ENCODE measurements around the gene WDR43. TPM values are rescaled to one million over a fixed set of nuclear protein-coding genes. Genes with fewer than 3 reads are reported as not detected.

The WDR43 gene, protein sequence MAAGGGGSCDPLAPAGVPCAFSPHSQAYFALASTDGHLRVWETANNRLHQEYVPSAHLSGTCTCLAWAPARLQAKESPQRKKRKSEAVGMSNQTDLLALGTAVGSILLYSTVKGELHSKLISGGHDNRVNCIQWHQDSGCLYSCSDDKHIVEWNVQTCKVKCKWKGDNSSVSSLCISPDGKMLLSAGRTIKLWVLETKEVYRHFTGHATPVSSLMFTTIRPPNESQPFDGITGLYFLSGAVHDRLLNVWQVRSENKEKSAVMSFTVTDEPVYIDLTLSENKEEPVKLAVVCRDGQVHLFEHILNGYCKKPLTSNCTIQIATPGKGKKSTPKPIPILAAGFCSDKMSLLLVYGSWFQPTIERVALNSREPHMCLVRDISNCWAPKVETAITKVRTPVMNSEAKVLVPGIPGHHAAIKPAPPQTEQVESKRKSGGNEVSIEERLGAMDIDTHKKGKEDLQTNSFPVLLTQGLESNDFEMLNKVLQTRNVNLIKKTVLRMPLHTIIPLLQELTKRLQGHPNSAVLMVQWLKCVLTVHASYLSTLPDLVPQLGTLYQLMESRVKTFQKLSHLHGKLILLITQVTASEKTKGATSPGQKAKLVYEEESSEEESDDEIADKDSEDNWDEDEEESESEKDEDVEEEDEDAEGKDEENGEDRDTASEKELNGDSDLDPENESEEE
- 10 to 100 TPM; 33.1 to 51.5 (median 47.0) TPM for polyA plus RNA-seq (ENCODE audit: insufficient read depth in 1 of 5, insufficient read length in 5 of 5, low replicate concordance in 1 of 5)
- long read RNA-seq, donor 1, transcript WDR43-202 (18 exons, 3,533 nt), result major isoform, 8 of 8 reads
- long read RNA-seq, donor 1, partial matches to known transcripts, result 0 of 8 reads
- long read RNA-seq, donor 1, other reads (novel, unspliced or antisense), result 0 of 8 reads
- long read RNA-seq, donor 2, transcript WDR43-202 (18 exons, 3,533 nt), result major isoform, 5 of 5 reads
- long read RNA-seq, donor 2, partial matches to known transcripts, result 0 of 5 reads
- long read RNA-seq, donor 2, other reads (novel, unspliced or antisense), result 0 of 5 reads
- long read RNA-seq, donor 3, transcript WDR43-202 (18 exons, 3,533 nt), result major isoform, 6 of 11 reads
- long read RNA-seq, donor 3, partial matches to known transcripts, result 5 of 11 reads
- long read RNA-seq, donor 3, other reads (novel, unspliced or antisense), result 0 of 11 reads
- long read RNA-seq, donor 4, partial matches to known transcripts, result 8 of 10 reads
- long read RNA-seq, donor 4, other reads (novel, unspliced or antisense), result 0 of 10 reads
- long read RNA-seq, donor 5, transcript WDR43-202 (18 exons, 3,533 nt), result major isoform, 5 of 20 reads
- long read RNA-seq, donor 5, partial matches to known transcripts, result 15 of 20 reads
- long read RNA-seq, donor 5, other reads (novel, unspliced or antisense), result 0 of 20 reads
- long read RNA-seq, donor 6, partial matches to known transcripts, result 11 of 15 reads
- long read RNA-seq, donor 6, other reads (novel, unspliced or antisense), result 0 of 15 reads
- long read RNA-seq, donor 7, transcript WDR43-202 (18 exons, 3,533 nt), result major isoform, 9 of 16 reads
- long read RNA-seq, donor 7, partial matches to known transcripts, result 7 of 16 reads
- long read RNA-seq, donor 7, other reads (novel, unspliced or antisense), result 0 of 16 reads
- long read RNA-seq, donor 8, partial matches to known transcripts, result 0 of 4 reads
- long read RNA-seq, donor 8, other reads (novel, unspliced or antisense), result 0 of 4 reads

DNA sequence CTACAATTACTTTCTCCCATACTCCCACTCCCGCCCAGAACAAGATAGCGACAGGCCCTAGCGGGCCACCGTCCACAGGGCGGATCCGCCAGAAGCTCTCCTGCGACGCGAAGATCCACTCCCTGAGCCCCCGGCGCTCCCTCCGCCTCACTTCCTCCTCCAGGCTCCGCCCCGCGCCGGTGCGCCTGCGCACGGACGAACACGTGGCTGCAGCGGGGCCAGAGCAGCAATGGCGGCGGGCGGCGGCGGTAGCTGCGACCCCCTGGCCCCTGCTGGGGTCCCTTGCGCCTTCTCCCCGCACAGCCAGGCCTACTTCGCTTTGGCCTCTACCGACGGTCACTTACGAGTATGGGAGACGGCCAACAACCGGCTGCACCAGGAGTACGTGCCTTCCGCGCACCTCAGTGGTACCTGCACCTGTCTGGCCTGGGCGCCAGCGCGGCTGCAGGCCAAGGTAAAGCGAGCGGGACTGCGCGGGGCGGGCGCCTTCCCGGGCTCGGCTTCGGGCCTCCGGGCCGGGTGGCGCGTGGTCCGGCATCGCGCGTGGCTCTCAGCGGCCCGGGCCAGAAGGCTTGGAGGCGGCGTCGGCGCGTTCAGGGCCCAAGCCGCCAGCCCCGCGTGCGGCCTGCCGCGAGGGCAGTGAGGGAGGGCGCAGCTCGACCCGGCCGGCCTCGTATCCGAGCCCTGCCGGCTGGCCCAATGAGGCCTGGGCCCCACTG lies at the start of gene WDR43:
Gene WDR43, plus strand, starts transcription at position 198 of the 719 bp plus-strand sequence. Its CDS starts 32 bp downstream, at position 230.
- DNase-seq, result peak; percentile 95 to 96

DNA sequence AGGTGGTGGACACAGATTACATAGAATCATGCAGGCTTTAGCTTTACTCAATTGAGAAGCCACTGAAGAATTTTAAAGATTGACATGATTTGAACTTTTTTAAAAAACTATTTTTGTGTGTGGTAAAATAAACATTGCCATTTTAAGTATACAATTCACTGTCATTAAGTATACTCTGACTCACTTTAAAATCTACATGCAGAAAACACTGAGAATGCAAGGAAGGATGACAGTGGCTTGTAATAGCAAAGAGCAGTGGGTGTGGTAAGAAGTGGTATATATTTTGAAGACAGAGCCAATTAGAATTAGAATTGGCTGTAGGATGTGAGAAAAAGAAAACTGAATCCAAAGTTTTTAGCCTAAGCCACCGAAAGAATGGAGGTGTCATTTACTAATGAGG lies 39.3 kb upstream of the WDR43 start:
- no peak for DNase-seq

DNA sequence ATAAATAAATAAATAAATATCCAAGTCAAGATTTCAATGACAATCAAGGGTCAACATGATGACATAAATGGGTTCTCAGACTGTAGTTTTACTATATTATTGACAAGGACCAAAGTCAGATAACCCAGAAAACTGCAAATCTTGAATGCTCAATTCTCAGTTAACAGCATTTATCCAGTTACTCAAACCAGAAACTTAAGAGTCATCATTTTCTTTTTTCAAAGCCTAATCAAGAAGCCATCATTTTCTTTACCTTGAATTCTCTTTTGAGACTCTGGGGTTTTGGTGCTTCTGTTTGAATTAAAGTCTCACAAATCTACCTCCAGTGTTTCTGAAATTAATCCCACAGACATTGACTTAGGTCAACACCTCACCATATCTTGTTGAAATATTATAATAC lies 38.5 kb upstream of the WDR43 start:
- DNase-seq, result no peak

DNA sequence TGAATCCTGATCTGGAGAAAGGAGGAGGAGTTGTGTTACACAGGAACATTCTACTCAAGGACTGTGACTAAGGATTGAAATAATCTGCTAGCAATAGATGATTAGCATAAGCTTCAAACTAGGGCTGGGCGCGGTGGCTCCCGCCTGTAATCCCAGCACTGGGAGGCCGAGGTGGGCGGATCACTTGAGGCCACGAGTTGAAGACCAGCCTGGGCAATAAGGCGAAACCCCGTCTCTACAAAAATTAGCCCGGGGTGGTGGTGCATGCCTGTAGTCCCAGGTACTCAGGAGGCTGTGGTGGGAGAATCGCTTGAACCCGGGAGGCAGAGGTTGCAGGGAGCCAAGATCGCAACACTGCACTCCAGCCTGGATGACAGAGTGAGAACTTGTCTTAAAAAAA lies 25.9 kb upstream of the WDR43 start:
- DNase-seq, result no peak

DNA sequence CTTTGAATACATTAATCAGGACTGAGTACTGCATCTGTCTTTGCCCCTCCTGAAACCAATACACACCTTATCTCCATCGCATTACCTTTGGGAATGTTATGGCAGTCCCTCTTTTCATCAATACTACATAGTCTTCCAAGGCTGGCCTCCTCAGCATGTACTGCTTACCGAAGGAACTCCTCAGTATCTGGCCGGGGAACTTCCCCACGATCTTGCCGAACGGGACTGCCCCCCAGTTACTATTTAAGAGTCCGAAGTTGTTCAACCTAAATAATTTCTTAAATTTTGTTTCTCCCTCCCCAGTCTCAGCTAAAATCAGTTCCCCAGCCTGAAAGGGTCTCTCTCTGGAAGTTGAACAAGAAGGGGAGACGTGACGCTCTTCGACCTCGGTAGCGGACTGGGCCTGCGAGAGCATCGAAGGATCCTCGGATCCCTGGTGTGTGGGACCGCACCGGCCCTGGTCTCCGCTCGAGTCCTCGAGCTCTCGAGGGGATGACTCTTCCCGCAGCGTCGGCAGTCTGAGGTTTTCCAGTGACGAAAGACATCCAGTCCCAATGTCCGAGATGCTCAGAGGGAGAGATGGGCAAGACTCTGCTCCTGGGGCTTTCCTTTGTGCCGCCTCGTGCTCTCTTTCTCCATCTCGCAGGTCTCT lies 24.8 kb upstream of the WDR43 start:
- DNase-seq, result no peak

DNA sequence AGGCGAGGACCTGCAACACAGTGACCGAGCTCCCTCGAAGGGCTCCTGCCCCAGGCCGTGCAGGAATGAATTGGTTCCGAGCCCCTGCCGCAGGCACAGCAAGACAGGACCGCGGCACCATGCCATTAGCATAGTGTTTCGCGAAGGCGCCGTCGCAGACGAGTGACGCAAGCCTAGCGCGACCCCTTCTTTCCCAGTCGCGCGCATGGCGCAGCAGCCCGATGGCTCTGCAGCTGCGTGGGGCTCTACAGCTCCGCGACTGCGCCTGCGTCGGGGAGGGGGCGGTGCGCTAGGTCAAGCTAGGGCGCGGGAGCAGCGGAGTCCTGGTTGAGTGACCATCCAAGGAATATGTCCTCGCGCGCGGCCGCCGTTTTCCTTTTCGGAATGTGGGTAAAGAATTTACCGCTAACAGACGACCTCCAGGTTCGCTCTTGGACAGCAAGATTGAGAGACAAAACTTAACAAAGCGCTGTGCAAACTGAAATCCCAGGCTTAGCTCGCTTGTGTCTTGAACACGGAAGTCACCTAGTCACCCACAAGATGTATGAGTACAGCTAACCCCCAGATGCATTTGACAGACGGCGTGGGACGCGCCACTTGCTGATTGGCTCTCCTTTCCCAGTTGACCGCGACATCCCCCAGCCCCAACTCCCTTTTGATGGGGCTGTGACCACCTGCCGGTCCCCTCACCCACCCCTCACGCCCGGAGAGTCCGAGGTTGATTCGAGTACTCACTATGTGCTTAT lies 24.1 kb upstream of the WDR43 start, which contains the start of gene TRMT61B:
Gene TRMT61B, minus strand, starts transcription at position 164 of the 746 bp plus-strand sequence. Its CDS starts 32 bp downstream, at position 132.
- DNase-seq, result peak; percentile 96 to 97

DNA sequence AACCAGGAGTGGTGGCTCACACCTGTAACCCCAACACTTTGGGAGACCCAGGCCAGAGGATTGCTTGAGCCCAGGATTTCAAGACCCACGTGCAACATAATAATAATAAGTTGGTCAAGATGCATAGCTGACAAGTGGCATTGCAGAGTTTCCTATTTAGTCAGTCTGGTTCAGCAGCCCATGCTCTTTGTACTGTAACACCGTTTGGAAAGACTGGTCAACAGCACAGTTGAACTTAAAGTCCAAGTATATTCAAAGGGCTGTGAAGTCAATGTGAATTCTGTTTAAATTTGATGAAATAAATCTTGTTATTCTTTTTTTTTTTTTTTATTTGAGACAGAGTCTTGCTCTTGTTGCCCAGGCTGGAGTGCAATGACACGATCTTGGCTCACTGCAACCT lies 22.8 kb upstream of the WDR43 start:
- no peak for DNase-seq

DNA sequence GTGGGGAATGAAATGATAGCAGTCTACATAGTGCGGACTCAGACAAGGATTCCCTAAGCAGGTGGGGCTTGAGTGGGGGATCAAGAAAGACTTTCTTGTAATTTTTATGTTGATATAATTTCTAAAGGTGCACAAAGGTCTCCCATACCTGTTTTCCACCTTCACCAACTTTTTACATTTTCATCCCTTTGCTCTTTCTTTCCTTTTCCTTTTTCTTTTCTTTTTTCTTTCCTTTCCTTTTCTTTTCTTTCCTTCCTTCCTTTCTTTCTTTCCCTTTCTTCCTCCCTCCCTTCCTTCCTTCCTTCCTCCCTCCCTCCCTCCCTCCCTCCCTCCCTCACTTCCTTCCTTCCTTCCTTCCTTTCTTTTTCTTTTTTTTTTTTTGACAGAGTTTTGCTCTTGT lies 14.3 kb upstream of the WDR43 start:
- no peak for DNase-seq

DNA sequence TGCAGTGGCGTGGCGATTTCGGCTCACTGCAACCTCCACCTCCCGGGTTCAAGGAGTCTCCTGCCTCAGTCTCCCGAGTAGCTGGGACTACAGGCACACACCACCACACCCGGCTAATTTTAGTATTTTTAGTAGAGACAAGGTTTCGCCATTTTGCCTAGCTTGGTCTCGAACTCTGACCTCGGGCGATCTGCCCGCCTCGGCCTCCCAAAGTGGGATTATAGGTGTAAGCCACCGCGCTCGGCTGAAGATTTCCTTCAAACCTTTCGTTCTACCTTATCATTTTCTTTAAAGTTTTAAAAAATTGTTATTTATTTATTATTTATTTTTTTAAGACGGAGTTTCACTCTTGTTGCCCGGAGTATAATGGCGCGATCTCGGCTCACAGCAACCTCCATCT lies 979 bp upstream of the WDR43 start:
- no peak for DNase-seq

DNA sequence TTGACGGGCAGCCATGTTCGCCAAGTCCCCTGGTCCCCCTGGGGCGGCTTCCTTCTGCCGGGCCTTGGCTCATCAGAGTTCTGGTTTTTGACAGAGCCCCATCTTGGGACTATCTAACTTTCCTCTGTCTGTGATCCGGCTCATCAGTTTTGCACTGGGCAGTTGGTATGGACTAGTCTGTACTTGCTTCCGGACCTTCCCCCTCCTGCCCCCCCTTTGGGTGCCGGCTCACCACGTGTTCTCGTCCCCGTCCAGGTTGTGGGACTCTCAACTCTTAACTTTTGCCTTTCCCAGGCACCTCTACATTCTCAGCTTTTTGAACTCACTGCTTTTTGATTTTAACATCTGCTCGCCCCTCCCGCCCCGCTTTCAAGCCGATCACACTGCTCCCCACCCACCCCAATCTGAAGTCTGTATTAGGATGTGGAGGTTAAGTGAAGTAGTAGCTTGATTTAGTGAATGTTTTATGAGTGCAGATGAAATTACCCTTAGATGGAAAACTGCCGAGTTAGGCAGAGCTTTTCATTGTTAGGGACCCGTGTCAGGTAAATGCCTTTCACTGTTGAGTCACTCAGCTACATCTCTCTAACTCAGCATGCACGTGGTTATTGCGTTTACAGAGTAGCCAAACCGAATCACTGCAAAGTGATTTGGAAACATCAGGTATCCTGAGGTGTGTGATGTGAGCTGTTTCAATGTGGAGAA lies 874 bp downstream of the WDR43 start:
- DNase-seq, result peak in 1 of 2 donors; percentile 13

DNA sequence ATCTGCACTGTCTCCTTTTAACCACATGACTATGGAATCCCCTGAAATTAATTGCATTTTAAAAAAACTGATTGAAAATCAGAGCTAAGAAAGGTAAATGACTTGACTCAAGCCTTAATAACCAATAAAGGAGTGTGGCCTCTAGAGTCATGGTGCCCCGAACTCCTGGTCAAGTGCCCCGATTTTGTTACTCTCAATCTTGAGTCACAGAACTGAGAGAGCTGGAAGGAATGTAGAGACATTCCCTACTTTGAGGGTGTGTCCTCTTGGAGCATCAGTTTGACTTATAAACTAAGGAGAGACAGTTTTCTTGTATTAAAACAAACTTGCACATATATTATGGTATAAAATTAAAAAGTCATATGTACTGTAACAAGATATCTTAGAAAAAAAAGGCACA lies 2.4 kb downstream of the WDR43 start:
- no peak for DNase-seq

DNA sequence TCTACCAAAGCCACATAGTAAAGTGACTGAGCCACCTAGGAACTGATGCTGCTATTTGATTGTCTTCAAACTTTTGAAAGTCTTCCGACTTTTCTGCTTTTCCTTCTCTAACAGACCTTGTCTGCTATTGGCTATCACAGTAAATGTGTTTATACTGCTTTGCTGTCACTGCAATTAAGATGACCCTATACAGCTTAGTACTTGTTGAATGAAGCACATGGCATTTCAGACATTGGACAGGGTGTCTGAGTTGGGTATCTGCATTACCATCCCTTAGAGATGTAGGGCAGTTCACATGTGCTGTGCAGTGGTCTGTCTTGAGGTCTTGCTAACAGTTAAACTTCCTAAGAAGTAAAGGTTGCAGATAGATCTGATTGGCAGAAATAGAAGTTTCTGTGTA lies 3.6 kb downstream of the WDR43 start:
- DNase-seq, result no peak

DNA sequence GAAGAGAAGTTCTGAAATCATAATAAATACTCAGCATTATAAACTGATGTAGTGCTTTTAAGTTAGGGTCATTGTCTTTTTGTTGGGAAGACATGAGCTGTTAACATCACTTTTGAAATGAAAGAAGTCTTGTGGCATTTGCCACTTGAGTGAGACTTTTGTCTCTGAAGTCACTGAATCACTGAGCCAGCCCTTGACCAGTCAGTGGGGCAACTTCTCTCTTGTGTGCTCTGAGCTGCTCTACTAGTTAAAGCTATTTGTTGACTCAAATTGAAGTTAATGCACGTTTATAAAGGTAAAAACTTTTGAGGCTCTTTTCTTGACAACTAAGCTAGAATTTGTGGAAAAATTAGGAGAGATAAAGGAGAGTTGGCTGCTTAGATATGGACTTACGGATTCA lies 6.7 kb downstream of the WDR43 start:
- no peak for DNase-seq

DNA sequence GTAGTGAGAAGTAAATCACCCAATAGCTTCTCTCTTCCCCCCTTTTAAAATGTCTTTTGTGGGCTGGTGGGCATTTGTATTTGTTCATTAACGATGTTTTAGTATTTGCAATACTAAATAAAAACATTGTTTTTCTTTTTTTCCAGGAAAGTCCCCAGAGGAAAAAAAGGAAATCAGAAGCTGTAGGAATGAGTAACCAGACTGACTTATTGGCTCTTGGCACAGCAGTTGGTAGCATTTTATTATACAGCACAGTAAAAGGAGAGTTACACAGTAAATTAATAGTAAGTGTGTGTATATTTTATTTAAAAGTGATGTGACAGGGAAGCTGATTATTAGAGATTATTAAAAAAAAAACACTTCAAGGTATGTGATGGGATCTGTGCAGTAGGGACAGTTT lies 7.4 kb downstream of the WDR43 start:
- DNase-seq, result no peak

DNA sequence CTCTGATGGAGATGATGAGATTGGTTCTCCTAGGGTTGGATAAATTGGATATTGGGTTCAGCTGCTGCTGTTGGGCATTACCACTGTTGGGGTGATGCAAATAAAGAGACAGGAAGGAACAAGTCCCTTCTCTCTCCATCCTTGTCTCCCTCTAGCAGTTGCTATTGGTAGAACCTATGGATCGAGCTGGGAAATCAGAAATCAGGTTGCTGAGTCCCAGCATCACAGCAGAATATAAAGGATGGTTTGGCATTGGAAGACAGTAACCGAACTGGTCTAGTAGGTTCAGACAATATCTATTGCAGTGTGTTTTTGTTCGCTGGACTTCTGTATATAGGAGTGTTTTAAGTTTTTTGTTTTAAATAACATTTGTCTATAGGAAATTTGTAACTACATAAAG lies 8.1 kb downstream of the WDR43 start:
- DNase-seq, result no peak

DNA sequence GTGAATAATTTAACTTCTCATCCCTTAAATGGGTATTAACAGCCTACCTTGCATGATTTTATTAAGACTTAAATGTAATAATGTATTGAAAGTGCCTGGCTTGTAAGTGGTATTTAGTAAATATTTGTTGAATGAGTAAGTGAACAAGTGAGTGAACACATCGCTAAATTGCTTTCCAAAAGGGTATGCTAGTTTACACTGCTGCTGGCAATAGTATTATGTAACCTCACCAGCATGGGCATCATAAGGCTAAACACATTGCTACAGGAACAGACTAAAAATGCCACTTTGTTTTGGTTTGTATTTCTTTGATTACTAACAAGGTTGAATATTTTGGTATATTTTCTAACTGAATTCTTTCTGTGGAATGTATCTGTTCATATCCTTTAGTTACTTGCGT lies 9.8 kb downstream of the WDR43 start:
- no peak for DNase-seq

DNA sequence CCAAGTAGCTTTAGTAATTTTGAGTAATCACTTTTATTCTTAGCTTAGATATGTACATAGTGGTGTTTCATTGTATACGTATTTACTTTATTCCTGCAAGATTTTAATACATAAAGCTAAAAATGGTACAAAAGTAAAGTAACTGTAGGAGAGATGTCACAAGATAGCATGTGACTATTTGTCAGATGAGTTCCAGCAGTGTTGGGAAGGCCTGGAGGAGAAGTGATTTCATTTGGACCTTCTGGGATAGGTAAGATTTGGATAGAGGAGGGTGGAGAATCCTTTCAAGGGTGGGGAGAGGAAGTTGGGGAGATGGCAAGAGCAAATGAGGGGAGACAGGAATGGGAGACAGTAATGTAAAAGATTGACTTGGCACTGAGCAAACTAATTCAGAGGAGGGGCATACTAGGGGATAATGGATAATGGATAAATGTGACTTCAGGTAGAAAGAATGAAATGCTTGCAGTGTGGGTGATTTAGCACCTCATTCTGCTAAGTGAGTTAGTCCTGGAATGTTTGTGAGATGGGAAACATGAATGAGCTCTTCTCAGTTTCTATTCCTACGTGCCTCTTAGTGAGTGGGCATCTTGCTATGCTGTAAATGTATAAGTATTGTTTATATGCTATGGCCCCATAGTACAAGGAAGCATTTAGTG lies 10.5 kb downstream of the WDR43 start:
- no peak for DNase-seq

DNA sequence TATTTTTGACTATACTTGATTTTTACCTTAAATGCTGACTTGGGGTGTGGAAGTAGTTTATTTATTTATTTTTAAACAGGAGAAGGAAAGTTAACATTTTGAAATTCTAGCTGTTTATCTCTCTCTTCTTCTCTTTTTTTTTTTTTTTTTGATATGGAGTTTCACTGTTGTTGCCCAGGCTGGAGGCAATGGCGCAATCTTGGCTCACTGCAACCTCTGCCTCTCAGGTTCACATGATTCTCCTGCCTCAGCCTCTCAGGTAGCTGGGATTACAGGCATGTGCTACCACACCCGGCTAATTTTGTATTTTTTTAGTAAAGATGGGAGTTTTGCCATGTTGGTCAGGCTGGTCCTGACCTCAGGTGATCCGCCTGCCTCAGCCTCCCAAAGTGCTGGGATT lies 11.1 kb downstream of the WDR43 start:
- DNase-seq, result no peak
